ENCODE measurements around the gene PRR5.

Gene PRR5

GRCh38 chr22:44697423-44698141 is 4.4 kb upstream of the PRR5 start:
- DNase-seq, result peak; percentile 66

- DNase-seq, result no peak
Observed at GRCh38 chr22:44698531-44699421, 3.2 kb upstream of the PRR5 start.

- DNase-seq, result no peak
Observed at GRCh38 chr22:44700456-44700855, 1.5 kb upstream of the PRR5 start.

- DNase-seq, result no peak
Observed at GRCh38 chr22:44701187-44701790, 715 bp upstream of the PRR5 start.

- DNase-seq, result no peak
Observed at GRCh38 chr22:44702479-44703198, 635 bp downstream of the PRR5 start.

DNA sequence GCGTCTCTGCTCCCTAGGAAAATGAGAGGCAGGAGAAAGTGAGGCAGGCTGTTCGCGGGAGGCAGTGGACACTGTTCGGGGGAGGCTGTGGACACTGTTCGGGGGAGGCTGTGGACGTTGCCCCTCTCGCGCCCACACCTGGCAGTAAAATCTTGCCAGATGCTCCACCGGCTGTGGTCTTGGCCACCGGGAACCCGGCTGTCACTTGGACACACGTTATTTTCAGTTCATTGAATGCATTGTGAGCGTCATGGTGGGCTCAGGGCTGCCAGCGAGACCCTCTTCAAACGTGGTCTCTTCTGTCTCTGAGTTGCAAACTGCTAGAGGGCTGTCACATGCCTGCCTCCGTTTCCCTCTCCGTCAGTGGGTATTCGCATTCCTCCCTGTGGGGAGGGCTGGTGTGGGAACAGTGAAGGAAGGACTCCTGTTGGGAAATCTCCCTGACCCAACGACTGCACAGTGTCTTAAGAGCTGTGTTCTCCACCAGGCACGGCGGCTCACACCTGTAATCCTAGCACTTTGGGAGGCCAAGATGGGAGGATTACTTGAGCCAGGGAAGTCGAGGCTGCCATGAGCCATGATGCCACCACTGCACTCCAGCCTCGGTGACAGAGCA is 1.4 kb downstream of the PRR5 start:
- DNase-seq, result no peak

GRCh38 chr22:44704159-44705021 is 2.4 kb downstream of the PRR5 start:
- no peak for DNase-seq

DNA sequence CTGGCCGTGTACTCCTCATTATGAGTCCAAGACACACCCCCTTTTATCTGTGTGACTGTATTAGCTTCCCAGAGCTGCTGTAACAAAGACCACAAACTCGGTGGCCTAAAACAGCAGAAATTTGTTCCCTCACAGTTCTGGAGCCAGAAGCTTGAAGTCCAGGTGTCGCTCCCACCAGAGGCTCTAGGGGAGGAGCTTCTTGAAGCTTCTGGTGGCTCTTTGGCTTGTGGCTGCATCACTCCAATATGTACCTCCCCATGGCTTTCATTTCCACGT is 3.0 kb downstream of the PRR5 start:
- no peak for DNase-seq

DNA sequence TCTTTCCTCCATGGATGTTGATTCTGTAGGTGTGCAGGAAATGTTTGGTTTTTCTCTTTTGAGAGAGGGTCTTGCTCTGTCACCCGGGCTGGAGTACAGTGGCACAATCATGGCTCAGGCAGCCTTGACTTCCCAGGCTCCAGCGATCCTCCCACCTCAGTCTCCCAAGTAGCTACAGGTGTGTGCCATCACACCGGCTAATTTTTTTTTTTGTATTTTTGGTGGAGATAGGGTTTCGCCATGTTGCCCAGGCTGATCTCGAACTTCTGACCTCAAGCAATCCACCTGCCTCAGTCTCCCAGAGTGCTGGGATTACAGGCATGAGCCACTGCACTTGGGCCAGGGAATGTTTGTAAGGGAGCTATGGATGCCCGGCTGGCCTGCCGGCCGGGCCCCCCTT is 4.5 kb downstream of the PRR5 start:
- no peak for DNase-seq

DNA sequence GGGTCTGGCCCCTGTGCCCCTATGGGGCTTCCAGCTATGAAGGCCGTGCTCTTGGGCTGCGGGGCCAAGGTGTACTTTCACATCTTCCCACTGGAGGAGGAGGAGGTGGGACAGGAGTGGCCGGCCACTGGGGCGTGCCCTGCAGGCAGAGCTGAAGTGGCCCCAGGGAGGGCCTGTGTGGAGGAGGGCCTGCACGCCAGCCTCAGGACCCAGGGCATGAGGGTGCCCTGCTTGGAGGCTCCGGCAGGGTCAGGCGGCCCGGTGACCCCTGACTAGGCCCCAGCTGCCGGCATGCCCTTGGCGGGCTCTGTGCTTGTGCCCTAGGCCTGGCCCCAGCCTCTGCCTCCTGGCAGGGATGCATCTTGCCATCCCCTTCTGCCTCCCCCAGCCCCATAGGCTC is 5.2 kb downstream of the PRR5 start:
- no peak for DNase-seq

- DNase-seq, result no peak
Observed at GRCh38 chr22:44707752-44708151, 5.7 kb downstream of the PRR5 start.

DNA sequence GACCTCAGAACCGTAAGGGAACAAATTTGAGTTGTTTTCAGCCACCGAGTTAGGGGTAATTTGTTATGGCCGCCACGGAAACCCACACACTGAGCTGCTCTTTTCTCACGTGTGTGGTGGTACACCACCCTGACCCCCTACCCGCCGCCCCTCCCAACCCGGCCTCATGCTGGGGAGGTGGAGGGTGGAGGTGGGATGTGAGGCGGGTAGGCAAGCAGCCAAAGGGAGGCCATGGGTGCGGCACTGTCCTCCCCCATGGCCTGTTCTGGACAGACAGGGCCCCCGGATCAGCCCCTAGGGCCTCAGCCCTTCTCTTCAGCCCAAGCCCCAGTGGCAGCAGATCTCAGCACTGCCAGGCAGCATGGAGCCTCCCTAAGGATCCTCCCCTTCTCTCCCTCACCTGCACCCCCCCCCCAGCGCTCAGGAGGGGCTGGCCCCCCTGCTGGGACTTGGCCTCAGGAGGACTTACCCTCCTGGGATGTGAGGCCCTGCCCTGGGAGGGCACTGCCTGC is 7.9 kb downstream of the PRR5 start:
- DNase-seq, result no peak

DNA sequence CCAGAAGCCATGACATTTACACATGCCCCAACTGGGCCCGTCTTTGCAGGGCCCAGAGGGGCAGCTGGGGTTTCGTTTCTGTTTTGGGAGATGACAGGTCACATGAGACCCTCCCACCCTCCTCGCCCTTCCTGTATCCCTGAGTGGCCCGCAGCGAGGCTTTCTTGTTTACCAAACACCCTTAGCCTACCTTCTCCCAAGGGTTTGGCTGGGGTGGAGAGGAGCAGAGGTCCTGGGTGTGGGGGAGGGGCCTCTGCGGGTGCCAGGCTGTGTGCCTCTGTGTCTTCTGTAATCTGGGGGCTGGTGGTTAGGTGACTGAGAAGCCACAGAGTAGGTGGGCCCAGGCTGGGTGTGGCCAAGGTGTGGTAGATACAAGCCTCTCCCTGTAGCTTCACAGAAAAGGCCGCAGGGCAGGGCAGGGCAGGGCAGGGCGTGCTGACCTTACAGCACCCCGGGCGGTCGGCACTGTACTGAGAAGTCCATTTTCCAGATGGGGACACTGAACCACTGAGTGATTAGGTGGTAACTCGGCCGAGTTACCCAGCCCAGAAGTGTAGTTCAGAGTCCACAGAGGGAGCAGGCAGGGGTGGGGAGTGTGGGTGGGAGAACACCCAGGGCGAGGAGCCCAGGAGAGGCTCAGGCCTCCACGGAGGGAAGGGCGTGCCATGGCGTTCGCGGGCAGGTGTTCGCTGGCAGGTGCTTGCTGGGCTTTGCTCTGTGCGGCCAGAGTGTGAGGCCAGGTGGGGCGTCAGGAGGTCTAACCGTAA is 8.7 kb downstream of the PRR5 start:
- no peak for DNase-seq

DNA sequence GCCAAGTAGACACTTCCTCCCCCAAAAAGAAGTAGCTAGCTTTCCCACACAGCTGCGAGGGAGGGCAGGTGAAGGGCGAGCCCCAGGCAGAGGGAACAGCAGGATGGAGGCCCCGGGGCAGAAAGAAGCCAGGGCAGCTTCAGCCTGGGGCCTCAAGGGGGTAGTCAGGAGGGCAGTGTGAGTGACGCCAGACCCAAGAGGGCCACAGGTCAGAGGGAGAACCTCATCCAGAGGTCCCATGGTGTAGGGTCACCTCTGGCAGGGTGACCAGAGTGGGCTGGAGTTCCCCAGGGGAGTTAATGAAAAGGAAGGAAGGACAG is 9.2 kb downstream of the PRR5 start:
- no peak for DNase-seq

DNA sequence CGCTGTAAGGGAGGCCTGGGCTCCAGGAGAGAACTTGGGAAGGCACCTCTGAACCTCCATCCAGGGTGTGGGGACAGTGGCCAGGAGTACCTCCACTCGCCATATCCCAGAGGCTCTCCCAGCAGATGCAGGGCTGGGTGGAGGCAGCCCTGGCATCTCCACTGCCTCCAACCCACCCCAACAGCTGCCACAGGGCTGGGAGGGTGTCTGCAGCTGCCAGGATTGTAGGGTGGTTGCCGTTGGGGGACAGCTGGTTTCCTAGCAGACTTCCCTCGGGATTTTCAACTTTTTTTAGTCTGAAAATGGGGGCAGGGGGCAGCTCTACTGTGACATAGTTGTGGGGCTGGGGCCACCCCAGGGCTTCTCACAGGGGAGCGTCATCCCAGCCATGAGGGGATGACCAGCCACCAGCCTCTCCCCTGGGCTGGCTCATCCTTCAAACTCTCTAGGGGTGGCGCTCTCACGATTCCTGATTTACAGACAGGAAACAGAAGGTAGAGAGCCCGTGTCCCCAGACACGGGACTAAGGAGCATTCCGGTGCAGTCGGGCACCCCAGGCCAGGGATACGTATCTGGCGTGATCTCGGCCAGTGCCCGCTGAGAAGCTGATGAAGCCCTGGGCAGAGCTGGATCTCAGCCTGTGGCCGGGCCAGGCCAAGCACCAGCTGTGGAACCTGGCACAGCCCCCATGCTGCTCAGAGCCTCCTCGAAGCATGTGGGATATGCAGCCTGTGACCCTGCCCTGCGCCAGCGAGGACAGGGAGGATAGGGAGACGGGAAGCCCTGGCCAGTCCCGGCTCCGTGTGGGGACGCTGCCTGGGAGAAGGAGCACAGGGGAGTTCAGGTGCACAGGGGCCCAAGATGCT is 9.9 kb downstream of the PRR5 start:
- DNase-seq, result no peak

DNA sequence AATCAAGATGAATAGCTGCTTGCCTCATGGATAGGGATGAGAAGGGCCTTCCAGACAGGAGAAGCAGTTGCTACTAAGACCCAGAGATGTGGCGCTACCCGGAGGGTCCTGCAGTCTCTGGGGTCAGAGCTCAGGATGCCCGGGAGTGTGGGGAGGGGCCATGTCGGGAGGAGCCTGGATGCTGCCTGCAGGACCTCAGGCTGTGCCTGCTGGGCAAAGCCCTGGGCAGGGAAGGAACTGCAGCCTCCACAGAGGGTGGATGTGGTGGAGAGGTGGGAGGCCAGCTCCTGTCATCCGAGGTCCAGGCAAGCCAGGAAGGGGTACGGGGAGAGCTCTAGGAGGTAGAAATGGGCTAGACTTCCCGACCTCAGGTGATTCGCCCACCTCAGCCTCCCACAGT is 11.0 kb downstream of the PRR5 start:
- no peak for DNase-seq

GRCh38 chr22:44714703-44715350 is 12.8 kb downstream of the PRR5 start:
- DNase-seq, result no peak

GRCh38 chr22:44718418-44718817 is 16.4 kb downstream of the PRR5 start:
- no peak for DNase-seq

DNA sequence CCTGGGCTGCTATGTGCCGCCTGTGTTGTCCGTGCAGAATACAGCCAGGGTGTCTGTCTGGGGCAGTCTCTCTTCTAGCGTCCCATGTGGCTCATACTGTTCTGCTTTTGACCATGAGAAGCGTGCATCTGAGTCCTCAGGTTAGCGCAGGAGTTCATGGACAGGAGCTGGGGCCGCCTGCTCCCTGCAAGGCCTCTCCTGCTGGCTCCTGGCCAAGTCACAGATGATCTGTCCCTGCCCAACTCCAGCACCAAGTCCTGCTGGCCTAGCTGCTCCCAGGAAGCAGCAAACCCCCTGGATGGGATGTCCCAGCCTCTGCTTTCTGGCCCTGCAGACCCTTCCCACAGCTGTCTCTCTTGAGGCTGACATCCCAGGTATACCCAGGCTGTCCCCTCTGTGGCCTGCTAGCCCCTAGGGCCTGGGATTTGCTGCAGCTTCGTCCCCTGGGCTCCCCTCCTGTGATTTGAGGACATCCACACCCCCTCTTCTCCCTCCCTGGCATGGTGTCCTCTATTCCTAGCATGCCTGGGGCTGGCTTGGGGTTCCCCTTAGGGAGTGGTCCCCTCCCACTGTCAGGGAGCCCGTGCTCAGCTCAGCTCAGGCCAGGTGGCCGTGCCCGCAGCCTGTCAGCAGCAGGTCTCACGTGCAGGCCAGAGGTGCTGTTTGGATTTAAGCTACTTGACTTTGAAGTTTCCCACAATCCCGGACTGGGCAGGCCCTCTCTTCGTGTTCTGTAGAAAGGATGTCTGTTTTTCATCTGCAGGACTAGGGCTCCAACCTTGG is 17.8 kb downstream of the PRR5 start:
- DNase-seq, result no peak
